H1 (cell line): ENCODE data around the gene MSL1. TPM values are rescaled to one million over a fixed set of nuclear protein-coding genes. Genes with fewer than 3 reads are reported as not detected.

Experiments
- CTCF ChIA-PET: fragments of 300-600 bp; sonication (Branson Sonifier 250); formaldehyde crosslinking; loops from one replicate; lab custom pipeline; 2021; ENCODE audit not compliant: partially characterized antibody; lab: Charles Lee
- POLR2A ChIA-PET: fragments of 300-600 bp; sonication (Branson Sonifier 250); formaldehyde crosslinking; loops from one replicate; lab custom pipeline; 2021; ENCODE audit warnings: inconsistent platforms; ENCODE audit not compliant: partially characterized antibody; lab: Charles Lee
- DNase-seq, 2 experiments: peaks; one replicate each; pipeline versions ENCODE4 v3.0.0 to v3.0.0-alpha.2; 2010 to 2022; ENCODE audit warnings: low spot score in 2 of 2, low read depth in 1 of 2, mixed read lengths in 1 of 2
- FAIRE-seq: peaks from 2 replicates; lab custom pipeline; 2011; peaks lifted over from hg19 to GRCh38; lab: Jason Lieb, UNC
- H2AFZ ChIP-seq: 2 replicates; pipeline ENCODE4 v1.8.1; 2012; ENCODE audit warnings: low read length, inconsistent platforms
- H2AK5ac ChIP-seq: 2 replicates; pipeline ENCODE4 v1.6.1; 2013; ENCODE audit warnings: low read depth, low read length
- H2BK120ac ChIP-seq: replicated peaks from 2 replicates; pipeline ENCODE3; 2013; ENCODE audit warnings: low read depth, low read length, inconsistent platforms
- H2BK12ac ChIP-seq: 2 replicates; pipeline ENCODE4 v1.6.1; 2013; ENCODE audit warnings: low read depth, low read length
- H2BK15ac ChIP-seq: 2 replicates; pipeline ENCODE4 v1.6.1; 2013; ENCODE audit warnings: low read length
- H2BK20ac ChIP-seq: 2 replicates; pipeline ENCODE4 v1.6.1; 2013; ENCODE audit warnings: low read length
- H2BK5ac ChIP-seq: 2 replicates; pipeline ENCODE4 v1.6.1; 2013; ENCODE audit warnings: low read depth, low read length
- H3K14ac ChIP-seq: 2 replicates; pipeline ENCODE4 v1.6.1; 2013; ENCODE audit warnings: inconsistent platforms; ENCODE audit not compliant: insufficient read length
- H3K18ac ChIP-seq: 2 replicates; pipeline ENCODE4 v1.6.1; 2013; ENCODE audit warnings: low read length; ENCODE audit errors: extremely low read depth
- H3K23ac ChIP-seq: 2 replicates; pipeline ENCODE4 v1.6.1; 2013; ENCODE audit warnings: inconsistent platforms; ENCODE audit not compliant: insufficient read length
- H3K23me2 ChIP-seq: 2 replicates; pipeline ENCODE4 v1.6.1; 2013; ENCODE audit warnings: low read depth, low read length
- H3K27ac ChIP-seq: 2 replicates; pipeline ENCODE4 v1.6.1; 2011; ENCODE audit warnings: low read depth, low read length, inconsistent platforms
- H3K27me3 ChIP-seq, 4 experiments: replicated peaks in 1 of 4; 1 replicate in 1 of 4; 2 replicates in 3 of 4; pipeline versions ENCODE4 v1.6.1 to v1.8.1; 2011 to 2013; ENCODE audit warnings: low read length in 3 of 4, mild to moderate bottlenecking in 3 of 4, inconsistent platforms in 2 of 4, mixed read lengths in 2 of 4, moderate library complexity in 1 of 4; ENCODE audit not compliant: control insufficient read depth in 3 of 4, insufficient read depth in 3 of 4; ENCODE audit errors: extremely low read depth in 1 of 4
- H3K36me3 ChIP-seq, 4 experiments: 2 replicates each; pipeline versions ENCODE4 v1.6.1 to v1.8.1; 2011 to 2013; ENCODE audit warnings: mild to moderate bottlenecking in 4 of 4, low read length in 3 of 4, moderate library complexity in 2 of 4, control low read depth in 1 of 4, inconsistent platforms in 1 of 4; ENCODE audit not compliant: insufficient read depth in 4 of 4, control insufficient read depth in 2 of 4
- H3K4ac ChIP-seq: replicated peaks from 2 replicates; pipeline ENCODE3; 2013; ENCODE audit warnings: low read length, low read depth, mixed read lengths, inconsistent platforms; ENCODE audit not compliant: insufficient read length
- H3K4me1 ChIP-seq, 4 experiments: replicated peaks in 1 of 4; 1 replicate in 1 of 4; 2 replicates in 3 of 4; pipeline versions ENCODE4 v1.6.1 to v1.8.1; 2011 to 2013; ENCODE audit warnings: low read length in 3 of 4, inconsistent platforms in 2 of 4, mixed read lengths in 1 of 4; ENCODE audit not compliant: insufficient read depth in 4 of 4, control insufficient read depth in 3 of 4
- H3K4me2 ChIP-seq, 2 experiments: 2 replicates each; pipeline versions ENCODE4 v1.6.1 to v1.8.1; 2011 to 2013; ENCODE audit warnings: low read depth in 2 of 2, low read length in 2 of 2, control low read depth in 1 of 2, inconsistent platforms in 1 of 2, mild to moderate bottlenecking in 1 of 2; ENCODE audit not compliant: insufficient read depth in 1 of 2
- H3K4me3 ChIP-seq, 4 experiments: fragments of 200-600, 300-600 bp in 1 of 4; sonication (generic), shearing (Covaris generic), sonication (Bioruptor Twin) in 1 of 4; 2 replicates each; pipeline versions ENCODE4 v1.5.1 to v1.8.1; 2011 to 2016; ENCODE audit warnings: low read length in 4 of 4, low read depth in 3 of 4, control low read depth in 2 of 4, inconsistent platforms in 2 of 4, mild to moderate bottlenecking in 2 of 4, mixed read lengths in 1 of 4, moderate library complexity in 1 of 4; ENCODE audit not compliant: insufficient read depth in 2 of 4; ENCODE audit errors: extremely low read depth in 1 of 4
- H3K56ac ChIP-seq: replicated peaks from 2 replicates; pipeline ENCODE3; 2013; ENCODE audit warnings: low read depth, mild to moderate bottlenecking, mixed read lengths, low read length, inconsistent platforms; ENCODE audit not compliant: insufficient read length
- H3K79me1 ChIP-seq: 2 replicates; pipeline ENCODE4 v1.6.1; 2013; ENCODE audit warnings: low read depth, low read length, control low read depth
- H3K79me2 ChIP-seq, 2 experiments: 2 replicates each; pipeline versions ENCODE4 v1.6.1 to v1.8.1; 2012 to 2013; ENCODE audit warnings: low read length in 2 of 2, mild to moderate bottlenecking in 2 of 2, inconsistent platforms in 1 of 2; ENCODE audit not compliant: insufficient read depth in 2 of 2, control insufficient read depth in 1 of 2
- H3K9ac ChIP-seq, 4 experiments: replicated peaks in 1 of 4; 1 replicate in 1 of 4; 2 replicates in 3 of 4; pipeline versions ENCODE4 v1.6.1 to v1.8.1; 2011 to 2013; ENCODE audit warnings: low read depth in 3 of 4, low read length in 3 of 4, control low read depth in 2 of 4, mild to moderate bottlenecking in 2 of 4, moderate library complexity in 2 of 4, inconsistent platforms in 1 of 4; ENCODE audit errors: extremely low read depth in 1 of 4
- H3K9me3 ChIP-seq, 2 experiments: 2 replicates each; pipeline versions ENCODE4 v1.6.1 to v1.8.1; 2012 to 2013; ENCODE audit warnings: mild to moderate bottlenecking in 2 of 2, moderate library complexity in 2 of 2, control low read depth in 1 of 2, inconsistent platforms in 1 of 2, low read depth in 1 of 2, low read length in 1 of 2, mixed read lengths in 1 of 2; ENCODE audit not compliant: insufficient read depth in 2 of 2
- H4K20me1 ChIP-seq, 2 experiments: replicated peaks in 1 of 2; 2 replicates each; pipeline versions ENCODE3 to v1.8.1; 2011 to 2013; ENCODE audit warnings: inconsistent platforms in 2 of 2, low read length in 2 of 2, mild to moderate bottlenecking in 1 of 2; ENCODE audit not compliant: insufficient read depth in 2 of 2, control insufficient read depth in 1 of 2
- H4K5ac ChIP-seq: 2 replicates; pipeline ENCODE4 v1.6.1; 2013; ENCODE audit warnings: low read length, low read depth, mixed read lengths, inconsistent platforms; ENCODE audit not compliant: insufficient read length
- H4K8ac ChIP-seq: 2 replicates; pipeline ENCODE4 v1.8.0; 2013; ENCODE audit warnings: mild to moderate bottlenecking, moderate library complexity, low read length, inconsistent platforms; ENCODE audit not compliant: insufficient read depth; ENCODE audit errors: extremely low read depth
- H4K91ac ChIP-seq: replicated peaks from 2 replicates; pipeline ENCODE3; 2013; ENCODE audit warnings: low read length, mixed read lengths, inconsistent platforms; ENCODE audit not compliant: insufficient read length
- BCL11A ChIP-seq, 2 experiments: IDR thresholded peaks; one replicate each; pipeline ENCODE4 v1.6.1; 2011; ENCODE audit warnings: low read depth in 2 of 2, low read length in 2 of 2, mild to moderate bottlenecking in 2 of 2
- CBX5 ChIP-seq: fragments of 300-800, 300-1000 bp; sonication (generic); IDR thresholded peaks from 2 replicates; pipeline ENCODE4 v1.7.1; 2016; ENCODE audit warnings: antibody characterized with exemption, low read length, low read depth
- CHD2 ChIP-seq: IDR thresholded peaks from 2 replicates; pipeline ENCODE4 v1.6.1; 2012; ENCODE audit warnings: low read length, improper control_type of control experiment
- EP300 ChIP-seq, 2 experiments: IDR thresholded peaks; 1 replicate in 1 of 2; 2 replicates in 1 of 2; pipeline ENCODE4 v1.6.1; 2011 to 2012; ENCODE audit warnings: low read depth in 2 of 2, low read length in 2 of 2, mild to moderate bottlenecking in 2 of 2, borderline replicate concordance in 1 of 2, inconsistent platforms in 1 of 2, moderate library complexity in 1 of 2
- EZH2 ChIP-seq: fragments of 200-600 bp; sonication (generic); IDR thresholded peaks from 2 replicates; pipeline ENCODE4 v1.7.1; 2012; ENCODE audit warnings: low read depth, mild to moderate bottlenecking, moderate library complexity, low read length, inconsistent platforms; ENCODE audit not compliant: severe bottlenecking
- FOSL1 ChIP-seq: IDR thresholded peaks from 2 replicates; pipeline ENCODE4 v1.6.1; 2011; ENCODE audit warnings: mild to moderate bottlenecking, low read depth, low read length, moderate library complexity; ENCODE audit not compliant: insufficient read depth
- GABPA ChIP-seq: IDR thresholded peaks from 2 replicates; pipeline ENCODE4 v1.6.1; 2011; ENCODE audit warnings: mild to moderate bottlenecking, low read length, moderate library complexity, borderline replicate concordance; ENCODE audit not compliant: insufficient read depth
- HDAC2 ChIP-seq, 2 experiments: fragments of 300-600 bp in 1 of 2; sonication (generic) in 1 of 2; IDR thresholded peaks; 2 replicates each; pipeline ENCODE4 v1.6.1; 2011 to 2012; ENCODE audit warnings: low read depth in 2 of 2, low read length in 2 of 2, mild to moderate bottlenecking in 2 of 2, moderate library complexity in 2 of 2, borderline replicate concordance in 1 of 2, inconsistent platforms in 1 of 2
- POLR2A ChIP-seq, 2 experiments: IDR thresholded peaks; 1 replicate in 1 of 2; 2 replicates in 1 of 2; pipeline ENCODE4 v1.6.1; 2011; ENCODE audit warnings: low read depth in 2 of 2, low read length in 2 of 2, mild to moderate bottlenecking in 2 of 2; ENCODE audit errors: control extremely low read depth in 1 of 2
- POLR2AphosphoS5 ChIP-seq: IDR thresholded peaks from 2 replicates; pipeline ENCODE4 v1.6.1; 2011; ENCODE audit warnings: low read depth, low read length
- TAF7 ChIP-seq: optimal IDR thresholded peaks from 2 replicates; pipeline ENCODE3; 2011; ENCODE audit warnings: low read depth, mild to moderate bottlenecking, inconsistent platforms, low read length, moderate library complexity, borderline replicate concordance
- WGBS, 2 experiments: shearing (Covaris generic) in 1 of 2; methylation state at CpG; one replicate each; pipeline versions ENCODE4 v1.1.6 to v1.1.7; 2013 to 2015; ENCODE audit warnings: low lambda C conversion rate in 2 of 2, mixed read lengths in 2 of 2, inconsistent platforms in 1 of 2, low coverage in 1 of 2, missing lambda C conversion rate in 1 of 2; ENCODE audit not compliant: insufficient replicate concordance in 2 of 2, insufficient coverage in 1 of 2, insufficient read length in 1 of 2; ENCODE audit errors: extremely low coverage in 1 of 2, missing lambda C conversion rate in 1 of 2; 5-methylcytosine and 5-hydroxymethylcytosine counted together
- polyA plus RNA-seq, 7 experiments: library from polyadenylated mRNA; depleted of rRNA in 3 of 7; stranded (reverse) in 5 of 7; unstranded in 2 of 7; fragments of >200 nt in 5 of 7; fragments of 200-250 nt in 2 of 7; gene quantifications; 1 replicate in 5 of 7; 2 replicates in 1 of 7; 4 replicates in 1 of 7; pipeline versions ENCODE4 v1.2.1 to v1.2.3, GENCODE V29; 2011 to 2013; ENCODE audit warnings: missing spikeins in 2 of 7, mixed read lengths in 2 of 7
- total RNA-seq: library from RNA; stranded (reverse); fragmentation: NEBNext Ultra II Directional; extraction: Animal tissue kit (Norgen Biotek cat#: 25700); gene quantifications from 2 replicates; pipeline ENCODE4 v1.2.1, GENCODE V29; 2021
- TF ChIP-seq, protein P1 (sequence below): IDR thresholded peaks from 2 replicates; pipeline ENCODE4 v1.6.1; 2011; ENCODE audit warnings: low read length, improper control_type of control experiment

The MSL1 gene
- total and polyA plus RNA-seq, 2 of the 8 experiments (the other 6 are each of a cell fraction or from before 2014, with no cell fraction given), result 24.1 to 66.5 TPM

DNA sequence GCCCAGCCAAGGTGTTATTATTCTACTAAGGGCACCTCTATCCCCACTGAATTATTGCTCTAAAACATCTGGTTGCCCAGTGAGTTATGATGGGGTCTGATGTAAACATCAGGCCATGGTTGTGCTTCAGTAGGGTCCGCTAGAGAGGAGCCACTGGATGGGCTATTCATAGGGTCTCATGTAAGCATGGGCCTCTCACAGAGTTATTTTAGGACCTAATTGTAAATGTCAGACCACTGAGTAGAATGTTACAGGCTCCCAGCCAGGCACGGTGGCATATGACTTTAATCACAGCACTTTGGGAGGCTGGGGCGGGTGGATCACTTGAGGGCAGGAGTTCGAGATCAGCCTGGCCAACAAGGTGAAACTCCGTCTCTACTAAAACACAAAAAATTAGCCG lies 60.8 kb downstream of the MSL1 start:
- H3K4me1 ChIP-seq, result peaks cover 3 to 12% (median 8%) of the 10 kb centered on the region in 4 experiments; a peak in 6 of 7 replicates
- H3K56ac ChIP-seq, result no peak overlapping the region
- H3K9me3 ChIP-seq, result no peaks in the 10 kb centered on the region
- H2BK15ac ChIP-seq, result no peak overlapping the region
- no peak overlapping the region for H2AFZ ChIP-seq
- H3K9ac ChIP-seq, result no peak overlapping the region
- no peak overlapping the region for H2BK20ac ChIP-seq
- no peaks in the 10 kb centered on the region for H3K79me2 ChIP-seq
- no peak overlapping the region for H4K8ac ChIP-seq
- DNase-seq, result no peak
- H3K4ac ChIP-seq, result no peak overlapping the region
- H3K4me3 ChIP-seq, result no peak overlapping the region
- no peak overlapping the region for H2BK120ac ChIP-seq
- H3K79me1 ChIP-seq, result no peaks in the 10 kb centered on the region
- peaks cover 2% of the 10 kb centered on the region; the same call in 1 of the 2 replicates for H3K23me2 ChIP-seq
- no peak overlapping the region for H2AK5ac ChIP-seq
- H3K27me3 ChIP-seq, result no peaks in the 10 kb centered on the region
- H3K36me3 ChIP-seq, result no peaks in the 10 kb centered on the region; a peak in 1 of 8 replicates
- WGBS, 2 experiments, result 93% methylated on average over 6 of the region's 6 CpGs; no CpG with 5 or more reads in 1 of the 2 experiments
- no peak overlapping the region for H3K27ac ChIP-seq
- ChIA-PET CTCF (interaction anchor here (0.7 to 3.8 kb wide), 5 partner anchors 9 to 206 kb away, joined by 3 to 18 read pairs (median 8); no protein-coding TSS in a partner anchor), POLR2A (interaction anchor here (1.3 to 9.1 kb wide), 2 partner anchors 9 to 103 kb away, joined by 3 to 105 read pairs; no protein-coding TSS in a partner anchor)
- peaks cover 0 to 14% of the 10 kb centered on the region in 2 experiments for H4K20me1 ChIP-seq
- no peak overlapping the region for H3K18ac ChIP-seq
- no peak for FAIRE-seq
- H3K4me2 ChIP-seq, result no peak overlapping the region
- H4K91ac ChIP-seq, result no peak overlapping the region
- no peak overlapping the region for H2BK5ac ChIP-seq
- no peak overlapping the region for H4K5ac ChIP-seq
- H3K23ac ChIP-seq, result no peak overlapping the region
- H2BK12ac ChIP-seq, result no peak overlapping the region
- no peak overlapping the region for H3K14ac ChIP-seq
- TF ChIP-seq HDAC2 (IDR thresholded peaks at IDR 0.05; ENCODE audit: borderline replicate concordance in 1 of 2, low read depth in 2 of 2, low read length in 2 of 2) (no peak), CHD2 (no peak), POLR2A (IDR thresholded peaks at IDR 0.05; ENCODE audit: control extremely low read depth in 1 of 2, low read depth in 2 of 2, low read length in 2 of 2) (no peak), TAF7 (no peak), GABPA (no peak), FOSL1 (no peak), BCL11A (IDR thresholded peaks at IDR 0.05; ENCODE audit: low read depth in 2 of 2, low read length in 2 of 2) (no peak), CBX5 (no peak), EP300 (IDR thresholded peaks at IDR 0.05; ENCODE audit: borderline replicate concordance in 1 of 2, low read depth in 2 of 2, low read length in 2 of 2) (no peak), POLR2AphosphoS5 (no peak), EZH2 (no peak)
- TF ChIP-seq, protein P1, sequence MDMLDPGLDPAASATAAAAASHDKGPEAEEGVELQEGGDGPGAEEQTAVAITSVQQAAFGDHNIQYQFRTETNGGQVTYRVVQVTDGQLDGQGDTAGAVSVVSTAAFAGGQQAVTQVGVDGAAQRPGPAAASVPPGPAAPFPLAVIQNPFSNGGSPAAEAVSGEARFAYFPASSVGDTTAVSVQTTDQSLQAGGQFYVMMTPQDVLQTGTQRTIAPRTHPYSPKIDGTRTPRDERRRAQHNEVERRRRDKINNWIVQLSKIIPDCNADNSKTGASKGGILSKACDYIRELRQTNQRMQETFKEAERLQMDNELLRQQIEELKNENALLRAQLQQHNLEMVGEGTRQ, result no peak
